ENCODE measurements around the gene ANKRD13D.
"Not testable (repeated sequence)": the region's sequence is repeated elsewhere in the genome, so short reads cannot be mapped to it uniquely, and the experiment has no call there.

ANKRD13D gene

DNA sequence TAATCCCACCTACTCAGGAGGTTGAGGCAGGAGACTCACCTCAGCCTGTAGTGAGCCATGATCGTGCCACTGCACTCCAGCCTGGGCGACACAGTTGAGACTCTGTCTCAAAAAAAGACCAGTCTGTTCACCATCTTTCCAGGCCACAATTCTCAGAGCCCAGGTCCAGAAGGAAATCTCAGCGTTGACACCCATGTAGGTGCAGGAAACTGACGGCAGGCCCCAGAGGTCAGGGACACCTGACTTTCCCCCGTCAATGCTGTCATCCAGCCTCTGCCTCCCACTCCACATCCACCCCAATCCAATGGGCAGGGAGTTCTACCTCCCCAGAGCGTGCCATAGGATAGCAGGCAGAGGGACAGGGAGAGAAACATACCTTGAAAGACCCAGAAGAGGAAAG is 28.7 kb upstream of the ANKRD13D start:
- Histone ChIP-seq H3K4me3 (ENCODE audit: low read length) (no peak overlapping the region), H3F3A (ENCODE audit: control insufficient read depth, insufficient read depth) (peaks cover 27% of the 10 kb centered on the region), H3K79me2 (ENCODE audit: control insufficient read depth, low read length) (peaks cover under 1% of the 10 kb centered on the region), H3K4me2 (ENCODE audit: low read length) (no peak overlapping the region), H3K36me3 (ENCODE audit: control insufficient read depth, low read length) (peaks cover 19% of the 10 kb centered on the region), H3K9me2 (replicated peaks; ENCODE audit: control insufficient read depth, low read length) (no peaks in the 10 kb centered on the region), H3K27ac (ENCODE audit: low read depth, low read length) (no peak overlapping the region), H4K20me1 (ENCODE audit: control insufficient read depth, insufficient read depth, low read depth, low read length) (0 out of 2 replicates have a peak, but pooled peaks cover 3% of the 10 kb centered on the region), H3K27me3 (ENCODE audit: control insufficient read depth, low read length) (no peaks in the 10 kb centered on the region), H3K9me3 (ENCODE audit: control insufficient read depth, insufficient read depth, low read length) (no peaks in the 10 kb centered on the region), H3K4me1 (ENCODE audit: control insufficient read depth, low read length) (peaks cover 31% of the 10 kb centered on the region)
- no peak for TF ChIP-seq EZH2phosphoT487 (IDR thresholded peaks at IDR 0.05; ENCODE audit: borderline replicate concordance, low read length)
- TF ChIP-seq, protein P1, sequence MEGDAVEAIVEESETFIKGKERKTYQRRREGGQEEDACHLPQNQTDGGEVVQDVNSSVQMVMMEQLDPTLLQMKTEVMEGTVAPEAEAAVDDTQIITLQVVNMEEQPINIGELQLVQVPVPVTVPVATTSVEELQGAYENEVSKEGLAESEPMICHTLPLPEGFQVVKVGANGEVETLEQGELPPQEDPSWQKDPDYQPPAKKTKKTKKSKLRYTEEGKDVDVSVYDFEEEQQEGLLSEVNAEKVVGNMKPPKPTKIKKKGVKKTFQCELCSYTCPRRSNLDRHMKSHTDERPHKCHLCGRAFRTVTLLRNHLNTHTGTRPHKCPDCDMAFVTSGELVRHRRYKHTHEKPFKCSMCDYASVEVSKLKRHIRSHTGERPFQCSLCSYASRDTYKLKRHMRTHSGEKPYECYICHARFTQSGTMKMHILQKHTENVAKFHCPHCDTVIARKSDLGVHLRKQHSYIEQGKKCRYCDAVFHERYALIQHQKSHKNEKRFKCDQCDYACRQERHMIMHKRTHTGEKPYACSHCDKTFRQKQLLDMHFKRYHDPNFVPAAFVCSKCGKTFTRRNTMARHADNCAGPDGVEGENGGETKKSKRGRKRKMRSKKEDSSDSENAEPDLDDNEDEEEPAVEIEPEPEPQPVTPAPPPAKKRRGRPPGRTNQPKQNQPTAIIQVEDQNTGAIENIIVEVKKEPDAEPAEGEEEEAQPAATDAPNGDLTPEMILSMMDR (IDR thresholded peaks at IDR 0.05; ENCODE audit: low read depth, low read length, poor library complexity, severe bottlenecking) = no peak

DNA sequence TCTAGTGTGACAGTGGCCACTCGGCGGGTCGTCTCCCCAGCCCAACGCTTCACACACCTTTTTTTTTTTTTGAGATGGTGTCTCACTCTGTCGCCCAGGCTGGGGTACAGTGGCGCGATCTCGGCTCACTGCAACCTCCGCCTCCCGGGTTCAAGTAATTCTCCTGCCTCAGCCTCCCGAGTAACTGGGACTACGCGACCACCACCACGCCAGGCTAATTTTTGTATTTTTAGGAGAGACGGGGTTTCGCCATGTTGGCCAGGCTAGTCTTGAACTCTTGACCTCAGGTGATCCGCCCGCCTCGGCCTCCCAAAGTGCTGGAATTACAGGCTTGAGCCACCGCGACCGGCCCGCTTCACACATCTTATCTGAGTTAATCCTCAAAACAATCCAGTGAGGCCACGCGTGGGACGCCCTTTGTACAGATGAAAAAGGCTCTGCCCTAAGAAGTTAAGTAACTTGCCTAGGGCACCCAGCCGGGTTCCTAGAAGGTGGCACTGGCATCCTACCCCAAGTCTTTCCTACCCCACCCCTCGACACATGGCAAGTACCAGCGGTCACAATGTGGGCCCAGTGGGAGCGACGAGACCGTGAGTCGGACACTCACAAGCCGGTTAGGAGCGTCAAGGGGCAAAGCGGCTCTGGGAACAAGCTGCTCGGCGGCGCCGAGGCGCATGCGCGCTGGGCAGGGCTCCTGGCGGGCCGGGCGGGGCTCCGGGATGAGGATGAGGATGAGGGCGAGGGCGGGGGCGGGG is 28.0 kb upstream of the ANKRD13D start:
- Histone ChIP-seq H3K36me3 (ENCODE audit: control insufficient read depth, low read length) (peaks cover 16% of the 10 kb centered on the region), H3K4me3 (ENCODE audit: low read length) (peak overlapping the region; percentile 45), H3K4me1 (ENCODE audit: control insufficient read depth, low read length) (peaks cover 38% of the 10 kb centered on the region), H3K4me2 (ENCODE audit: low read length) (peak overlapping the region; percentile 60), H3F3A (ENCODE audit: control insufficient read depth, insufficient read depth) (peaks cover 27% of the 10 kb centered on the region)
- H3K9me2 ChIP-seq (replicated peaks; ENCODE audit: control insufficient read depth, low read length); H3K27me3 ChIP-seq (ENCODE audit: control insufficient read depth, low read length); H4K20me1 ChIP-seq (ENCODE audit: control insufficient read depth, insufficient read depth, low read depth, low read length); H3K27ac ChIP-seq (ENCODE audit: low read depth, low read length); H3K9me3 ChIP-seq (ENCODE audit: control insufficient read depth, insufficient read depth, low read length); H3K79me2 ChIP-seq (ENCODE audit: control insufficient read depth, low read length): not testable (repeated sequence)

DNA sequence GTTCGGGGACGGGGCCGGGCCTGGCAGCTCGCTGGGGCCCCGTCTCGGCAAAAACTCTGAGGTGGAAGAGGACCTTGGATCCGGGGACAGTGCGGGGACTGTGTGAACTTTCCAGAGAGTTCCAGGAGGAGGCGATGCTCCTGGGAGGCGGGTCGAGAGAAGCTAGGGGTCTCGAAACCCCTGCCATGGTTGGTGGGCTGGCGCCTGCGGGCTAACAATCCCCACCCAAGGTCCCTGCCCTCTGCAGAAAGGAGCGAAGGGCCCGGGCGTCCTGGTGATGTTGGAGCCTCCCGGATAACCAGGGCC is 27.5 kb upstream of the ANKRD13D start:
- H3F3A ChIP-seq (ENCODE audit: control insufficient read depth, insufficient read depth) = peaks cover 22% of the 10 kb centered on the region
- TF ChIP-seq, protein P1 (IDR thresholded peaks at IDR 0.05; ENCODE audit: low read depth, low read length, poor library complexity, severe bottlenecking) = no peak
- no peak for TF ChIP-seq EZH2phosphoT487 (IDR thresholded peaks at IDR 0.05; ENCODE audit: borderline replicate concordance, low read length)
- H3K27me3 ChIP-seq (ENCODE audit: control insufficient read depth, low read length) = no peaks in the 10 kb centered on the region
- no peak overlapping the region for H3K27ac ChIP-seq (ENCODE audit: low read depth, low read length)
- peak overlapping the region; percentile 45 for H3K4me3 ChIP-seq (ENCODE audit: low read length)
- H4K20me1 ChIP-seq (ENCODE audit: control insufficient read depth, insufficient read depth, low read depth, low read length) = 0 out of 2 replicates have a peak, but pooled peaks cover 3% of the 10 kb centered on the region
- H3K4me1 ChIP-seq (ENCODE audit: control insufficient read depth, low read length) = peaks cover 39% of the 10 kb centered on the region
- no peaks in the 10 kb centered on the region for H3K9me3 ChIP-seq (ENCODE audit: control insufficient read depth, insufficient read depth, low read length)
- H3K4me2 ChIP-seq (ENCODE audit: low read length) = peak overlapping the region; percentile 60
- H3K79me2 ChIP-seq (ENCODE audit: control insufficient read depth, low read length) = peaks cover 8% of the 10 kb centered on the region
- H3K36me3 ChIP-seq (ENCODE audit: control insufficient read depth, low read length) = peaks cover 10% of the 10 kb centered on the region
- H3K9me2 ChIP-seq (replicated peaks; ENCODE audit: control insufficient read depth, low read length) = no peaks in the 10 kb centered on the region

DNA sequence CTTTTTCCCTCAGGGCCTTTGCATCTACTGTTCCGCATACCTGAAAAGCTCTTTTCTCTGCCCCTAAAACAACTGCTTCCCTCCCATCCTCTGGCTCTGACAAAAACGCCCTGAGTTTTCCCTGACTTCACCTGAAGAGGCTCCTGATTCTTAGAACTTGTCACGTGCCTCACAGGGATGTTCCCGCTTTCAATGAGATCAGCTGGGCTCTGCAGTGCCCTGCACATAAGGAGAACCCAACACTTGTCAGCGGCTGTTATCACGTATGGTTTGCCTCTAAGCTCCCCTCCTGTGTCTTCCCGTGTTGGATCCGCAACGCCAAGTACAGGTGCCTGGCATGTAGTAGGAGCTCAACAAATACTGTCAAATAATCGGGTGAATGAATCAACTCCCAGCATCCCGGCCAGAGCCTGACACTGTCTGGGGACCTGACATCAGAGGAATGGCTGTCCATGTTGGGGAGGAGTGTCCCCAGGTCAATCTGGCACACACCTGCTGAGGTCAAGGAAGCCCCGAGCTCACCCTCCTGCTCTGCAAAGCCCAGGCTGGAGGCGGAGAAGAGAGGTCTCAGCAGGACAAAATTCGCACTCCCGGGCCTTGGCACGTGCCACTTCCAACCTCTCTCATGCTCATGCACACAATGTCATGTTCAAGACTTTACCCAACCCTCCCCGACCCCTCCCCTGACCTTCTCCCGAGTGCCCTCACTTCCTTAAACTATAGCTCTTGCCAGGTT is 27.0 kb upstream of the ANKRD13D start:
- peaks cover 16% of the 10 kb centered on the region for H3F3A ChIP-seq (ENCODE audit: control insufficient read depth, insufficient read depth)
- H3K27ac ChIP-seq (ENCODE audit: low read depth, low read length) = no peak overlapping the region
- TF ChIP-seq EZH2phosphoT487 (IDR thresholded peaks at IDR 0.05; ENCODE audit: borderline replicate concordance, low read length) = no peak
- TF ChIP-seq, protein P1 (IDR thresholded peaks at IDR 0.05; ENCODE audit: low read depth, low read length, poor library complexity, severe bottlenecking) = no peak
- peaks cover 10% of the 10 kb centered on the region for H3K36me3 ChIP-seq (ENCODE audit: control insufficient read depth, low read length)
- H3K4me2 ChIP-seq (ENCODE audit: low read length) = peak overlapping the region; percentile 65
- no peaks in the 10 kb centered on the region for H3K9me3 ChIP-seq (ENCODE audit: control insufficient read depth, insufficient read depth, low read length)
- H3K4me3 ChIP-seq (ENCODE audit: low read length) = peak overlapping the region; percentile 53
- H3K9me2 ChIP-seq (replicated peaks; ENCODE audit: control insufficient read depth, low read length) = no peaks in the 10 kb centered on the region
- peaks cover 13% of the 10 kb centered on the region for H3K79me2 ChIP-seq (ENCODE audit: control insufficient read depth, low read length)
- peaks cover 39% of the 10 kb centered on the region for H3K4me1 ChIP-seq (ENCODE audit: control insufficient read depth, low read length)
- H3K27me3 ChIP-seq (ENCODE audit: control insufficient read depth, low read length) = no peaks in the 10 kb centered on the region
- 0 out of 2 replicates have a peak, but pooled peaks cover 1% of the 10 kb centered on the region for H4K20me1 ChIP-seq (ENCODE audit: control insufficient read depth, insufficient read depth, low read depth, low read length)
